IMR-90 (cell line): Measurements from ENCODE around the gene CGNL1. TPM values are rescaled to one million over a fixed set of nuclear protein-coding genes. Genes with fewer than 3 reads are reported as not detected.

Experiments used
- ATAC-seq: fragments of 200-7000 bp; cut with Tn5 transposase; 2 replicates; pipeline ENCODE4 v1.9.1; 2020; ENCODE audit warnings: low read depth, mild to moderate bottlenecking, moderate library complexity
- BruUV-seq: library from RNA; stranded (reverse); fragments of 400-500 nt; replicated peaks from 2 replicates; lab custom pipeline; 2021; lab: Mats Ljungman, UMichigan
- CTCF ChIA-PET: fragments of 300-600 bp; formaldehyde crosslinking; extraction: SDS; loops from one replicate; lab custom pipeline; 2021; ENCODE audit warnings: antibody characterized with exemption; lab: Yijun Ruan, JAX
- POLR2A ChIA-PET: fragments of 300-600 bp; sonication (Branson Sonifier 250); formaldehyde crosslinking; loops from one replicate; lab custom pipeline; 2022; ENCODE audit warnings: antibody characterized with exemption; ENCODE audit not compliant: unreplicated experiment; lab: Charles Lee
- DNase-seq: peaks from one replicate; pipeline ENCODE4 v3.0.0; 2013
- H2AFZ ChIP-seq: replicated peaks from 2 replicates; pipeline ENCODE3; 2013; ENCODE audit warnings: low read length, mild to moderate bottlenecking; ENCODE audit not compliant: poor library complexity
- H2AK5ac ChIP-seq: 2 replicates; pipeline ENCODE4 v1.6.1; 2013; ENCODE audit warnings: low read depth, low read length, inconsistent platforms
- H2AK9ac ChIP-seq: replicated peaks from 2 replicates; pipeline ENCODE3; 2013; ENCODE audit warnings: mild to moderate bottlenecking, low read depth, low read length, moderate library complexity; ENCODE audit not compliant: poor library complexity
- H2BK120ac ChIP-seq: 2 replicates; pipeline ENCODE4 v1.6.1; 2013; ENCODE audit warnings: low read depth, low read length, inconsistent platforms
- H2BK15ac ChIP-seq: 3 replicates; pipeline ENCODE4 v1.6.1; 2013; ENCODE audit warnings: low read depth, low read length, inconsistent platforms
- H2BK20ac ChIP-seq: 2 replicates; pipeline ENCODE4 v1.6.1; 2013; ENCODE audit warnings: low read depth, mild to moderate bottlenecking, inconsistent platforms, low read length, moderate library complexity
- H2BK5ac ChIP-seq: 2 replicates; pipeline ENCODE4 v1.6.1; 2013; ENCODE audit warnings: mild to moderate bottlenecking, low read depth, low read length, inconsistent platforms; ENCODE audit not compliant: poor library complexity, severe bottlenecking
- H3K14ac ChIP-seq: replicated peaks from 2 replicates; pipeline ENCODE4 v1.6.1; 2013; ENCODE audit warnings: low read depth, low read length, inconsistent platforms
- H3K18ac ChIP-seq: 2 replicates; pipeline ENCODE4 v1.6.1; 2013; ENCODE audit warnings: low read depth, low read length, control low read depth
- H3K23ac ChIP-seq: 2 replicates; pipeline ENCODE4 v1.6.1; 2013; ENCODE audit warnings: low read depth, low read length, inconsistent platforms
- H3K27ac ChIP-seq: 2 replicates; pipeline ENCODE4 v1.5.1; 2013; ENCODE audit warnings: mild to moderate bottlenecking, control low read depth, low read length; ENCODE audit not compliant: insufficient read depth
- H3K27me3 ChIP-seq: 2 replicates; pipeline ENCODE4 v1.6.1; 2013; ENCODE audit warnings: low read length; ENCODE audit not compliant: control insufficient read depth, insufficient read depth
- H3K36me3 ChIP-seq: 2 replicates; pipeline ENCODE4 v1.6.1; 2013; ENCODE audit warnings: low read length, mixed read lengths; ENCODE audit not compliant: control insufficient read depth, insufficient read depth
- H3K4ac ChIP-seq: 2 replicates; pipeline ENCODE4 v1.6.1; 2013; ENCODE audit warnings: low read depth, low read length, inconsistent platforms
- H3K4me1 ChIP-seq: 2 replicates; pipeline ENCODE4 v1.6.1; 2013; ENCODE audit warnings: low read length, mixed read lengths; ENCODE audit not compliant: control insufficient read depth, insufficient read depth
- H3K4me2 ChIP-seq: 2 replicates; pipeline ENCODE4 v1.6.1; 2013; ENCODE audit warnings: low read depth, mild to moderate bottlenecking, control low read depth, low read length, moderate library complexity
- H3K4me3 ChIP-seq: 2 replicates; pipeline ENCODE4 v1.5.1; 2013; ENCODE audit warnings: low read depth, mild to moderate bottlenecking, control low read depth, low read length, moderate library complexity; ENCODE audit not compliant: insufficient read depth
- H3K56ac ChIP-seq: 2 replicates; pipeline ENCODE4 v1.6.1; 2013; ENCODE audit warnings: low read length, inconsistent platforms; ENCODE audit not compliant: insufficient read depth; ENCODE audit errors: extremely low read depth
- H3K79me1 ChIP-seq, 2 experiments: 2 replicates each; pipeline ENCODE4 v1.6.1; 2013; ENCODE audit warnings: low read length in 2 of 2, inconsistent platforms in 1 of 2, low read depth in 1 of 2
- H3K9ac ChIP-seq: 2 replicates; pipeline ENCODE4 v1.6.1; 2013; ENCODE audit warnings: low read depth, low read length, control low read depth
- H3K9me1 ChIP-seq: 2 replicates; pipeline ENCODE4 v1.6.1; 2013; ENCODE audit warnings: low read length, inconsistent platforms; ENCODE audit not compliant: insufficient read depth
- H3K9me3 ChIP-seq: 2 replicates; pipeline ENCODE4 v1.6.1; 2013; ENCODE audit warnings: low read length; ENCODE audit not compliant: control insufficient read depth, insufficient read depth
- H4K20me1 ChIP-seq: 2 replicates; pipeline ENCODE4 v1.6.1; 2013; ENCODE audit warnings: low read length, inconsistent platforms; ENCODE audit not compliant: insufficient read depth
- H4K5ac ChIP-seq: 2 replicates; pipeline ENCODE4 v1.6.1; 2013; ENCODE audit warnings: mild to moderate bottlenecking, low read depth, low read length, control low read depth
- H4K8ac ChIP-seq, 2 experiments: 2 replicates each; pipeline ENCODE4 v1.6.1; 2013; ENCODE audit warnings: low read depth in 2 of 2, low read length in 2 of 2, control low read depth in 1 of 2, inconsistent platforms in 1 of 2
- H4K91ac ChIP-seq: 2 replicates; pipeline ENCODE4 v1.6.1; 2013; ENCODE audit warnings: low read depth, low read length, inconsistent platforms; ENCODE audit not compliant: insufficient read depth
- BHLHE40 ChIP-seq: fragments of 150-350 bp; IDR thresholded peaks from 2 replicates; pipeline ENCODE4 v1.6.1; 2016; ENCODE audit warnings: mild to moderate bottlenecking, low read depth, low read length
- CEBPB ChIP-seq: IDR thresholded peaks from 2 replicates; pipeline ENCODE4 v1.6.1; 2012; ENCODE audit warnings: low read depth, low read length, improper control_type of control experiment
- CHD1 ChIP-seq: IDR thresholded peaks from 2 replicates; pipeline ENCODE4 v1.6.1; 2012; ENCODE audit warnings: low read depth, low read length, improper control_type of control experiment
- CTCF ChIP-seq: conservative IDR thresholded peaks from 2 replicates; pipeline ENCODE4 v1.5.1; 2012; ENCODE audit warnings: mild to moderate bottlenecking, low read depth, low read length, improper control_type of control experiment
- ELK1 ChIP-seq: fragments of 150-350 bp; IDR thresholded peaks from 2 replicates; pipeline ENCODE4 v1.6.1; 2016; ENCODE audit warnings: low read depth, mild to moderate bottlenecking, low read length, moderate library complexity, borderline replicate concordance
- FOS ChIP-seq: fragments of 150-350 bp; IDR thresholded peaks from 2 replicates; pipeline ENCODE4 v1.6.1; 2016; ENCODE audit warnings: low read depth, low read length
- MAFK ChIP-seq: IDR thresholded peaks from 2 replicates; pipeline ENCODE4 v1.6.1; 2012; ENCODE audit warnings: low read depth, low read length, improper control_type of control experiment
- MAZ ChIP-seq: IDR thresholded peaks from 2 replicates; pipeline ENCODE4 v1.6.1; 2012; ENCODE audit warnings: low read depth, mild to moderate bottlenecking, low read length, improper control_type of control experiment, moderate library complexity, borderline replicate concordance
- MXI1 ChIP-seq: IDR thresholded peaks from 2 replicates; pipeline ENCODE4 v1.6.1; 2012; ENCODE audit warnings: low read depth, mild to moderate bottlenecking, low read length, moderate library complexity, borderline replicate concordance
- NFE2L2 ChIP-seq: fragments of 150-350 bp; IDR thresholded peaks from 2 replicates; pipeline ENCODE4 v1.6.1; 2016; ENCODE audit warnings: low read depth, mild to moderate bottlenecking, low read length
- POLR2A ChIP-seq: IDR thresholded peaks from 2 replicates; pipeline ENCODE4 v1.6.1; 2012; ENCODE audit warnings: mild to moderate bottlenecking, low read depth, low read length
- RAD21 ChIP-seq: IDR thresholded peaks from 2 replicates; pipeline ENCODE4 v1.6.1; 2012; ENCODE audit warnings: low read length, improper control_type of control experiment
- RCOR1 ChIP-seq: IDR thresholded peaks from 2 replicates; pipeline ENCODE4 v1.6.1; 2012; ENCODE audit warnings: mild to moderate bottlenecking, low read length, improper control_type of control experiment; ENCODE audit not compliant: insufficient replicate concordance
- RFX5 ChIP-seq: IDR thresholded peaks from 2 replicates; pipeline ENCODE4 v1.8.0; 2012; ENCODE audit warnings: low read depth, mild to moderate bottlenecking, low read length, moderate library complexity
- SMC3 ChIP-seq: fragments of 150-350 bp; IDR thresholded peaks from 2 replicates; pipeline ENCODE4 v1.6.1; 2016; ENCODE audit warnings: low read depth, mild to moderate bottlenecking, antibody characterized with exemption, low read length, moderate library complexity
- USF2 ChIP-seq: fragments of 150-350 bp; IDR thresholded peaks from 2 replicates; pipeline ENCODE4 v1.6.1; 2017; ENCODE audit warnings: mild to moderate bottlenecking, antibody characterized with exemption, low read length, low read depth
- WGBS, 2 experiments: methylation state at CpG; one replicate each; pipeline versions ENCODE4 v1.1.5 to v1.1.7; 2013; ENCODE audit warnings: missing lambda C conversion rate in 2 of 2; ENCODE audit not compliant: insufficient read length in 1 of 2; ENCODE audit errors: extremely low coverage in 2 of 2; 5-methylcytosine and 5-hydroxymethylcytosine counted together
- dilution Hi-C: fragments of 300-500 bp; cut with HindIII; formaldehyde crosslinking; loops from one replicate; pipeline ENCODE4 v1.14.3; 2018; ENCODE audit warnings: low sequenced_read_pairs; ENCODE audit not compliant: unreplicated experiment
- in situ Hi-C: fragments of 300-500 bp; cut with MboI; formaldehyde crosslinking; loops from 3 replicates; pipeline ENCODE4 v1.14.3; 2019; ENCODE audit warnings: low sequenced_read_pairs, inconsistent platforms, mixed read lengths
- intact Hi-C: fragments of 100-400 bp; cut with micrococcal nuclease; formaldehyde crosslinking; loops from 2 replicates; pipeline ENCODE4 v1.10.0; 2022
- polyA plus RNA-seq, 3 experiments: library from polyadenylated mRNA; depleted of rRNA; stranded (reverse); fragments of >200 nt; gene quantifications; 2 replicates each; pipeline ENCODE4 v1.2.3, GENCODE V29; 2012; ENCODE audit warnings: low replicate concordance in 1 of 3
- total RNA-seq: library from RNA; depleted of rRNA; stranded (reverse); fragments of >200 nt; gene quantifications from 2 replicates; pipeline ENCODE4 v1.2.3, GENCODE V29; 2012

CGNL1 gene
- total and polyA plus RNA-seq, 2 of the 4 experiments (the other 2 are of a cell fraction) = 0.07 to 0.18 TPM

GRCh38 chr15:57386976-57387375, 10.7 kb downstream of the CGNL1 start:
- H2AK5ac ChIP-seq = no peak overlapping the region
- ChIA-PET POLR2A (no interaction called here), CTCF (no interaction called here)
- H3K14ac ChIP-seq = no peak overlapping the region
- DNase-seq (no peak), ATAC-seq (no peak)
- WGBS, 2 experiments = no CpG with 5 or more reads among the region's 4 CpGs
- H3K27ac ChIP-seq = no peak overlapping the region
- no peaks in the 10 kb centered on the region for H3K9me3 ChIP-seq
- H4K91ac ChIP-seq = no peak overlapping the region
- H3K23ac ChIP-seq = no peak overlapping the region
- in situ Hi-C loops = no loop called here
- no TSS peak for BruUV-seq
- H4K5ac ChIP-seq = no peak overlapping the region
- H3K79me1 ChIP-seq = no peaks in the 10 kb centered on the region
- H3K9ac ChIP-seq = no peak overlapping the region
- no peak overlapping the region for H3K18ac ChIP-seq
- H2BK15ac ChIP-seq = no peak overlapping the region
- H3K4me2 ChIP-seq = no peak overlapping the region
- no peaks in the 10 kb centered on the region for H3K36me3 ChIP-seq
- H2BK5ac ChIP-seq = no peak overlapping the region
- H3K27me3 ChIP-seq = peaks cover 27% of the 10 kb centered on the region
- H3K4me1 ChIP-seq = peaks cover 3% of the 10 kb centered on the region
- H3K9me1 ChIP-seq = no peaks in the 10 kb centered on the region
- dilution Hi-C loops = no loop called here
- H2AK9ac ChIP-seq = no peak overlapping the region
- H4K20me1 ChIP-seq = no peaks in the 10 kb centered on the region
- H2AFZ ChIP-seq = no peak overlapping the region
- H4K8ac ChIP-seq = no peak overlapping the region
- H2BK120ac ChIP-seq = no peak overlapping the region
- no peak overlapping the region for H3K4ac ChIP-seq
- H2BK20ac ChIP-seq = no peak overlapping the region
- no peak overlapping the region for H3K56ac ChIP-seq
- intact Hi-C loops = loop anchor here (5.0 kb wide), 1 partner anchor 95 kb away; no protein-coding TSS in a partner anchor
- TF ChIP-seq NFE2L2 (no peak), USF2 (no peak), BHLHE40 (no peak), CHD1 (no peak), RFX5 (no peak), CEBPB (no peak), CTCF (no peak), MAZ (no peak), MXI1 (no peak), POLR2A (no peak), ELK1 (no peak), RAD21 (no peak), SMC3 (no peak), RCOR1 (no peak), MAFK (no peak), FOS (no peak)
- no peak overlapping the region for H3K4me3 ChIP-seq
